ENCODE results near the gene ASRGL1.

ASRGL1 gene

DNA sequence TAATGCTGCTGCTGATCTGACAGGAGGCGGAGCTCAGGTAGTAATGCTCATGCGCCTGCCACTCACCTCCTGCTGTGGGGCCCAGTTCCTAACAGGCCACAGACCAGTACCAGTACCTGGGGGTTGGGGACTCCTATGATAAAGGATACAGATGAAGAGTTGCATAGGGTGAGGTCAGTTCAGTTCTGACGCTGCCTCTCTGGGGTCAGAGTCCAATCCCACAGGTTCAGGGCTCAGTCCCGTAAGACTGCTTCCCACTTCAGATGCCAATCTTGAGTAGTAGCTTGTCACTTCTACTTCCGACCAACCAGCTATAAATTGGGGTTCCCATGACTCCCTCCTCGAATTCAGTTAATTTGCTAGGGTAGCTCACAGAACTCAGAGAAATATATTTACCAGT, 8.6 kb downstream of the ASRGL1 start:
- Histone ChIP-seq H3K4me2 (ENCODE audit: low read depth, low read length, poor library complexity, severe bottlenecking) (no peak overlapping the region), H3K79me2 (ENCODE audit: insufficient read depth, low read length) (no peaks in the 10 kb centered on the region), H3K4me3 (ENCODE audit: insufficient read depth, low read length, poor library complexity, severe bottlenecking) (no peak overlapping the region), H2AFZ (ENCODE audit: low read depth, low read length, severe bottlenecking) (no peak overlapping the region), H4K20me1 (ENCODE audit: low read depth, low read length) (no peaks in the 10 kb centered on the region), H3K9me3 (ENCODE audit: insufficient read depth, low read length) (no peaks in the 10 kb centered on the region), H3F3A (ENCODE audit: insufficient read depth) (no peaks in the 10 kb centered on the region), H3K9me2 (replicated peaks; ENCODE audit: insufficient read depth, low read length) (no peaks in the 10 kb centered on the region), H3K27ac (ENCODE audit: low read depth, low read length) (no peak overlapping the region), H3K36me3 (ENCODE audit: low read length) (no peaks in the 10 kb centered on the region), H3K9ac (ENCODE audit: low read length) (no peak overlapping the region), H3K27me3 (ENCODE audit: low read length) (no peaks in the 10 kb centered on the region)
- TF ChIP-seq, protein P1, sequence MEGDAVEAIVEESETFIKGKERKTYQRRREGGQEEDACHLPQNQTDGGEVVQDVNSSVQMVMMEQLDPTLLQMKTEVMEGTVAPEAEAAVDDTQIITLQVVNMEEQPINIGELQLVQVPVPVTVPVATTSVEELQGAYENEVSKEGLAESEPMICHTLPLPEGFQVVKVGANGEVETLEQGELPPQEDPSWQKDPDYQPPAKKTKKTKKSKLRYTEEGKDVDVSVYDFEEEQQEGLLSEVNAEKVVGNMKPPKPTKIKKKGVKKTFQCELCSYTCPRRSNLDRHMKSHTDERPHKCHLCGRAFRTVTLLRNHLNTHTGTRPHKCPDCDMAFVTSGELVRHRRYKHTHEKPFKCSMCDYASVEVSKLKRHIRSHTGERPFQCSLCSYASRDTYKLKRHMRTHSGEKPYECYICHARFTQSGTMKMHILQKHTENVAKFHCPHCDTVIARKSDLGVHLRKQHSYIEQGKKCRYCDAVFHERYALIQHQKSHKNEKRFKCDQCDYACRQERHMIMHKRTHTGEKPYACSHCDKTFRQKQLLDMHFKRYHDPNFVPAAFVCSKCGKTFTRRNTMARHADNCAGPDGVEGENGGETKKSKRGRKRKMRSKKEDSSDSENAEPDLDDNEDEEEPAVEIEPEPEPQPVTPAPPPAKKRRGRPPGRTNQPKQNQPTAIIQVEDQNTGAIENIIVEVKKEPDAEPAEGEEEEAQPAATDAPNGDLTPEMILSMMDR (IDR thresholded peaks at IDR 0.05; ENCODE audit: insufficient read depth, low read length, poor library complexity, severe bottlenecking), result no peak
- TF ChIP-seq EZH2phosphoT487 (conservative IDR thresholded peaks at IDR 0.05; ENCODE audit: low read length), result no peak

DNA sequence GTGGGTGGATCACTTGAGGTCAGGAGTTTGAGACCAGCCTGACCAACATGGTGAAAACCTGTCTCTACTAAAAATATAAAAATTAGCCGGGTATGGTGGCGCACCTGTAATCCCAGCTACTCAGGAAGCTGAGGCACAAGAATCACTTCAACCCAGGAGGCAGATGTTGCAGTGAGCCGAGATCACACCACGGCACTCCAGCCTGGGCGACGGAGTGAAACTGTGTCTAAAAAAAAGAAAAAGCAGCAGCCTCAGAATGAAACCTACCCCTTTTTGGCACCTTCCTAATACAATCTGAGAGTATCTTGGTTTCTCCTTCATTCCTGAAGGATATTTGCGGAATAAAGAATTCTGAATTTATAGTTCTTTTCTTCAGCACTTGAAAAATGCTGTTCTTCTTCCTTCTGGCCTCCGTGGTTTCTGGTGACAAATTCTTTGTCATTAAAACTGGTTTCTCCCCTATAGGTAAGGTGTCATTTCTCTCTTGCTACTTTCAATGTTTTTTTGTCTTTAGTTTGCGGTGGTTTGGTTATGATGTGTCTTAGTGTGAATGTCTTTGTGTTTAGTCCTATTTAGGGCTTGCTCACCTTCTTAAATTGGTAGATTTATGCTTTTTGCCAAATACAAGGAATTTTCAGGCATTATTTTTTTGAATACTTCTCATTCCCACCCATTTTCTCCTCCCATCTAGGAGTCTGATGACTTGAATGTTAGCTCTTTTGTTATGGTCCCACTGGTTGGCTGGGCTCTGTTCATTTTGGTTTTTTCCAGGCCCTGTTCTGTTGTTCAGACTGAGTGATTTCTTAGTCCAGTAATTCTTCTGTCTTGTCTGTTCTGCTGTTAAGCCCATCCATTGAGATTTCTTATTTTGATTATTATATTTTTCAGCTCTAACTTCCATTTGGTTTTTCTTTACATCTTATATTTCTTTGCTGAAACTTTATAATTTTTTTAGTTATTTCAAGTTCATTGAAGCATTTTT, 15.4 kb downstream of the ASRGL1 start:
- no peaks in the 10 kb centered on the region for H3K36me3 ChIP-seq (ENCODE audit: low read length)
- H3K4me3 ChIP-seq (ENCODE audit: insufficient read depth, low read length, poor library complexity, severe bottlenecking), result no peak overlapping the region
- H3K79me2 ChIP-seq (ENCODE audit: insufficient read depth, low read length), result no peaks in the 10 kb centered on the region
- no peaks in the 10 kb centered on the region for H3F3A ChIP-seq (ENCODE audit: insufficient read depth)
- no peak overlapping the region for H3K4me2 ChIP-seq (ENCODE audit: low read depth, low read length, poor library complexity, severe bottlenecking)
- H3K9me3 ChIP-seq (ENCODE audit: insufficient read depth, low read length), result no peaks in the 10 kb centered on the region
- H3K9ac ChIP-seq (ENCODE audit: low read length), result no peak overlapping the region
- H4K20me1 ChIP-seq (ENCODE audit: low read depth, low read length), result no peaks in the 10 kb centered on the region
- H3K27me3 ChIP-seq (ENCODE audit: low read length), result no peaks in the 10 kb centered on the region
- H3K9me2 ChIP-seq (replicated peaks; ENCODE audit: insufficient read depth, low read length), result no peaks in the 10 kb centered on the region
- H3K27ac ChIP-seq (ENCODE audit: low read depth, low read length), result no peak overlapping the region
- no peak overlapping the region for H2AFZ ChIP-seq (ENCODE audit: low read depth, low read length, severe bottlenecking)
- TF ChIP-seq, protein P1 (IDR thresholded peaks at IDR 0.05; ENCODE audit: insufficient read depth, low read length, poor library complexity, severe bottlenecking), result no peak
- TF ChIP-seq EZH2phosphoT487 (conservative IDR thresholded peaks at IDR 0.05; ENCODE audit: low read length), result no peak

DNA sequence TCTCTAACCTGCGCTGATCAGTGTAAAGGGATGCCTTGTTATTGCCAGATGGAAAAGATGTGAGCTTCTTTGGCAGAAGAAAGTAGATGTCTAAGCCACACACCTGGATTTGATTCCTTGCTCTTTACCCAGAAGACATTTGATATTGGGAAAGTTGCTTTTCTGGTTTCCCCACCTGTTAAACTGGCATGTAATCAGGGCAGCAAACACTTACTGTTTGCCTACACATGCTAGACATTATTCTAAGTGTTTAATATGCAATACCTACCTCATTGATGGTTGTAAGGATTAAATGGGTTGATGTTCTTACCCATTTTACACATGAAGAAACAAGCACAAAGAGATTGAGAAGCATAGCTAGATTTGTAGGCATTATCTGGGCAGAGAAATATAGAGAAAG, 16.6 kb downstream of the ASRGL1 start:
- no peak overlapping the region for H3K9ac ChIP-seq (ENCODE audit: low read length)
- no peaks in the 10 kb centered on the region for H3K27me3 ChIP-seq (ENCODE audit: low read length)
- H4K20me1 ChIP-seq (ENCODE audit: low read depth, low read length), result no peaks in the 10 kb centered on the region
- H3K9me3 ChIP-seq (ENCODE audit: insufficient read depth, low read length), result no peaks in the 10 kb centered on the region
- no peak overlapping the region for H2AFZ ChIP-seq (ENCODE audit: low read depth, low read length, severe bottlenecking)
- no peak for TF ChIP-seq EZH2phosphoT487 (conservative IDR thresholded peaks at IDR 0.05; ENCODE audit: low read length)
- TF ChIP-seq, protein P1 (IDR thresholded peaks at IDR 0.05; ENCODE audit: insufficient read depth, low read length, poor library complexity, severe bottlenecking), result no peak
- H3K4me2 ChIP-seq (ENCODE audit: low read depth, low read length, poor library complexity, severe bottlenecking), result no peak overlapping the region
- H3K9me2 ChIP-seq (replicated peaks; ENCODE audit: insufficient read depth, low read length), result no peaks in the 10 kb centered on the region
- no peaks in the 10 kb centered on the region for H3K79me2 ChIP-seq (ENCODE audit: insufficient read depth, low read length)
- H3K36me3 ChIP-seq (ENCODE audit: low read length), result no peaks in the 10 kb centered on the region
- H3K27ac ChIP-seq (ENCODE audit: low read depth, low read length), result no peak overlapping the region
- H3F3A ChIP-seq (ENCODE audit: insufficient read depth), result no peaks in the 10 kb centered on the region
- H3K4me3 ChIP-seq (ENCODE audit: insufficient read depth, low read length, poor library complexity, severe bottlenecking), result no peak overlapping the region

Data from SU-DHL-6 (cell line).